Smooth muscle cell (in vitro differentiated cells): ENCODE results near the gene FXYD6. TPM values are rescaled to one million over a fixed set of nuclear protein-coding genes. Genes with fewer than 3 reads are reported as not detected.

ENCODE experiments used
- DNase-seq: peaks from one replicate; lab custom pipeline; 2025; ENCODE audit not compliant: unreplicated experiment; lab: John Stamatoyannopoulos, UW
- H2AFZ ChIP-seq: fragments of 200-600 bp; sonication (generic); 2 replicates; pipeline ENCODE4 v1.6.0; 2016; ENCODE audit warnings: antibody characterized with exemption, low read depth, mild to moderate bottlenecking
- H3F3A ChIP-seq: fragments of 200-600 bp; sonication (generic); 2 replicates; pipeline ENCODE4 v1.6.0; 2017; ENCODE audit warnings: antibody characterized with exemption, low read depth
- H3K27ac ChIP-seq: fragments of 200-600 bp; sonication (generic); 2 replicates; pipeline ENCODE4 v1.5.1; 2016; ENCODE audit warnings: low read depth, mild to moderate bottlenecking
- H3K27me3 ChIP-seq: fragments of 200-600 bp; sonication (generic); 2 replicates; pipeline ENCODE4 v1.6.1; 2016; ENCODE audit warnings: low read depth, mild to moderate bottlenecking
- H3K36me3 ChIP-seq: fragments of 200-600 bp; sonication (generic); 2 replicates; pipeline ENCODE4 v1.5.1; 2016; ENCODE audit warnings: low read depth
- H3K4me1 ChIP-seq: fragments of 200-600 bp; sonication (generic); 2 replicates; pipeline ENCODE4 v1.5.1; 2016; ENCODE audit warnings: low read depth
- H3K4me2 ChIP-seq: fragments of 200-600 bp; sonication (generic); 2 replicates; pipeline ENCODE4 v1.6.0; 2016; ENCODE audit warnings: mild to moderate bottlenecking
- H3K4me3 ChIP-seq: fragments of 200-600 bp; sonication (generic); 2 replicates; pipeline ENCODE4 v1.5.1; 2016; ENCODE audit warnings: mild to moderate bottlenecking
- H3K79me2 ChIP-seq: fragments of 200-600 bp; sonication (generic); 2 replicates; pipeline ENCODE4 v1.6.0; 2016; ENCODE audit warnings: low read depth, mild to moderate bottlenecking
- H3K9ac ChIP-seq: fragments of 200-600 bp; sonication (generic); 2 replicates; pipeline ENCODE4 v1.6.0; 2016; ENCODE audit warnings: low read depth
- H3K9me3 ChIP-seq: fragments of 200-600 bp; sonication (generic); replicated peaks from 2 replicates; pipeline ENCODE4 v1.5.1; 2016; ENCODE audit warnings: low read depth
- H4K20me1 ChIP-seq: fragments of 200-600 bp; sonication (generic); 2 replicates; pipeline ENCODE4 v1.6.0; 2016; ENCODE audit warnings: low read depth
- WGBS: methylation state at CpG from one replicate; pipeline ENCODE4 v1.1.7; 2016; ENCODE audit warnings: low lambda C conversion rate; 5-methylcytosine and 5-hydroxymethylcytosine counted together
- polyA plus RNA-seq: library from polyadenylated mRNA; unstranded; fragments of >200 nt; fragmentation: Nextera tagmentation; extraction: Ambion mirVana; gene quantifications from 2 replicates; pipeline ENCODE4 v1.2.1, GENCODE V29; 2016
- total RNA-seq: library from RNA; depleted of rRNA; stranded (reverse); fragments of >200 nt; gene quantifications from 2 replicates; pipeline ENCODE4 v1.2.3, GENCODE V29; 2014
- TF ChIP-seq, protein P1 (sequence below): fragments of 200-600 bp; sonication (generic); IDR thresholded peaks from 2 replicates; pipeline ENCODE4 v1.5.1; 2017; ENCODE audit warnings: borderline replicate concordance, mild to moderate bottlenecking, antibody characterized with exemption; ENCODE audit not compliant: insufficient read depth, poor library complexity, severe bottlenecking

Gene FXYD6
- total and polyA plus RNA-seq, 2 experiments from 2014 or later, result 27.7 to 84.5 TPM

DNA sequence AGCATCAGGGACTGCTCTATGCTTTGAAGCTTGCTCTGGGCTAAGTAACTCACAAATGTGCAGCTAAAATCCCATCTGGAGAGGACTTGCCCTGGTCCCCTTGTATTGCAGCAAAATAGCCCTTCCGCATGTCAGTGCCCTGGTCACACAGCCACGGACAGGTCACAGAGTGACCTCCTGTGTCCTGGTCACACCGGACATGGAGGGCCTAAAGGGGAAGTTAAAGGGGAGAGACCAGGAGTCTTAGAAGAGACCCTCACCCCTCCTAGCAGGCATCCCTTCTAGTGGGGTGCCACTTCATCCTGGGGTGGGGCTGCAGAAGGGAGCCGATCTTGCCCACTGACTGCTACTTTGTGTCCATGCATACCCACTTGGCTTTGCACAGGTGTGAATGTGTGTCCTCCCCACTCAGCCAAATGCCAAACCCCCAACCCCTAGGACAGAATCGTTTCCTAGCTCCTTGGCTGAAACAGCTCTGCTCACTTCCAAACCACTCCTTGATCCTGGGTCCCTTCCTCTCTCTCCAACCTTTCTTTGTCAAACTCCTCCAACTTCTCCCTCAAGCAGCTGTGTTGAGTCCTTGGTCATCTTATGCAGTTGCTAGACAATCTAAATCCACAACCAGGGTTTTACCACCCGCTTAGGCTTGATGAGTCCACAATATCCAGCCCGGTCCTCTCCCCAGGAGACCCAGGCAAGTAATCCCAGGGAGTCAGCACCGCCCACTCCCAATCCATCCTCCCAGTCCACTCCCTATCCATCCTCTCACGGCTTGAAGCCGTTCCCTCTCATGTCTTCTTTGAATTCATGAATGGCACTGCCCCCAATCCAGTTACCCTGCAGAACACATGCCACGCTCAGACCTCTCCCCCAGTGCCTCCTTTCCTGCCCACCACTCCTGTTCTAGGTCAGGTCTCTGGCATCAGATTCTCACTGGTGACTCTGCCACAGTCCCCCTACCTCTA lies 3.3 kb upstream of the FXYD6 start:
- DNase-seq, result no peak
- H3K4me2 ChIP-seq, result no peak overlapping the region
- no peak overlapping the region for H2AFZ ChIP-seq
- H3K9ac ChIP-seq, result no peak overlapping the region
- WGBS, result 83% methylated on average over 11 of the region's 11 CpGs
- no peaks in the 10 kb centered on the region for H3K9me3 ChIP-seq
- no peaks in the 10 kb centered on the region for H3K36me3 ChIP-seq
- H3K27me3 ChIP-seq, result no peaks in the 10 kb centered on the region
- no peaks in the 10 kb centered on the region for H3K79me2 ChIP-seq
- peaks cover 6% of the 10 kb centered on the region for H3F3A ChIP-seq
- H4K20me1 ChIP-seq, result no peaks in the 10 kb centered on the region
- peaks cover 6% of the 10 kb centered on the region for H3K4me1 ChIP-seq
- no peak overlapping the region for H3K4me3 ChIP-seq
- no peak overlapping the region for H3K27ac ChIP-seq
- TF ChIP-seq, protein P1, sequence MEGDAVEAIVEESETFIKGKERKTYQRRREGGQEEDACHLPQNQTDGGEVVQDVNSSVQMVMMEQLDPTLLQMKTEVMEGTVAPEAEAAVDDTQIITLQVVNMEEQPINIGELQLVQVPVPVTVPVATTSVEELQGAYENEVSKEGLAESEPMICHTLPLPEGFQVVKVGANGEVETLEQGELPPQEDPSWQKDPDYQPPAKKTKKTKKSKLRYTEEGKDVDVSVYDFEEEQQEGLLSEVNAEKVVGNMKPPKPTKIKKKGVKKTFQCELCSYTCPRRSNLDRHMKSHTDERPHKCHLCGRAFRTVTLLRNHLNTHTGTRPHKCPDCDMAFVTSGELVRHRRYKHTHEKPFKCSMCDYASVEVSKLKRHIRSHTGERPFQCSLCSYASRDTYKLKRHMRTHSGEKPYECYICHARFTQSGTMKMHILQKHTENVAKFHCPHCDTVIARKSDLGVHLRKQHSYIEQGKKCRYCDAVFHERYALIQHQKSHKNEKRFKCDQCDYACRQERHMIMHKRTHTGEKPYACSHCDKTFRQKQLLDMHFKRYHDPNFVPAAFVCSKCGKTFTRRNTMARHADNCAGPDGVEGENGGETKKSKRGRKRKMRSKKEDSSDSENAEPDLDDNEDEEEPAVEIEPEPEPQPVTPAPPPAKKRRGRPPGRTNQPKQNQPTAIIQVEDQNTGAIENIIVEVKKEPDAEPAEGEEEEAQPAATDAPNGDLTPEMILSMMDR, result no peak

DNA sequence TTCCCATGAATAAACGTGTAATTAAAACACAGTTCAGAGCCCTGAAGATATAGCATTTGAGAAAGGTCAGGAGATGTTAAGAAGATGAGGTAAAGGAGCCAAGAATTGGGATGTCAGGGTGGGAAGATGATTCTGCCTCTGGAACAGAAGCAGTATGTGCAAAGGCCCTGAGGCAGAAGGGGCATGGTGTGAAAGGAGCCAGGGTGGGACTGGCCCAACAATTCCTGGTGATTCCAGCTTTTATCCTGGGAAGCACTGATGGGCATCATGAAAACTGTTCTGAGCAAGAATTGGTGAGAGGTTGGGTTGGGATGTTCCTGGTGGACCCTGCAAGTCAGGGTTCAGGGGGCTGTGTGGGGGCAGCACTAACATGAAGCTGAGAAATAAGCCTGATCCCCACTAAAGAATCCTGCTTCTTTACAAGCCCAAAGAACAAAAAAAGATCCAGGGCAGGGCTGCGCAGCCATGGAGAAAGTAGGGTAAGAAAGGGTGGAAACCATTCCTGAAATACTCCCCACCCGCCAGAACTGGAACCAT lies 2.5 kb upstream of the FXYD6 start:
- peaks cover 3% of the 10 kb centered on the region for H3F3A ChIP-seq
- H3K27ac ChIP-seq, result no peak overlapping the region
- DNase-seq, result no peak
- no peaks in the 10 kb centered on the region for H3K36me3 ChIP-seq
- H2AFZ ChIP-seq, result no peak overlapping the region
- WGBS, result 97% methylated on average over 3 of the region's 3 CpGs
- no peak overlapping the region for H3K4me3 ChIP-seq
- H3K4me1 ChIP-seq, result peaks cover 10% of the 10 kb centered on the region
- H3K79me2 ChIP-seq, result no peaks in the 10 kb centered on the region
- TF ChIP-seq, protein P1, result no peak
- H3K27me3 ChIP-seq, result no peaks in the 10 kb centered on the region
- H3K4me2 ChIP-seq, result no peak overlapping the region
- no peaks in the 10 kb centered on the region for H4K20me1 ChIP-seq
- no peak overlapping the region for H3K9ac ChIP-seq
- H3K9me3 ChIP-seq, result no peaks in the 10 kb centered on the region

DNA sequence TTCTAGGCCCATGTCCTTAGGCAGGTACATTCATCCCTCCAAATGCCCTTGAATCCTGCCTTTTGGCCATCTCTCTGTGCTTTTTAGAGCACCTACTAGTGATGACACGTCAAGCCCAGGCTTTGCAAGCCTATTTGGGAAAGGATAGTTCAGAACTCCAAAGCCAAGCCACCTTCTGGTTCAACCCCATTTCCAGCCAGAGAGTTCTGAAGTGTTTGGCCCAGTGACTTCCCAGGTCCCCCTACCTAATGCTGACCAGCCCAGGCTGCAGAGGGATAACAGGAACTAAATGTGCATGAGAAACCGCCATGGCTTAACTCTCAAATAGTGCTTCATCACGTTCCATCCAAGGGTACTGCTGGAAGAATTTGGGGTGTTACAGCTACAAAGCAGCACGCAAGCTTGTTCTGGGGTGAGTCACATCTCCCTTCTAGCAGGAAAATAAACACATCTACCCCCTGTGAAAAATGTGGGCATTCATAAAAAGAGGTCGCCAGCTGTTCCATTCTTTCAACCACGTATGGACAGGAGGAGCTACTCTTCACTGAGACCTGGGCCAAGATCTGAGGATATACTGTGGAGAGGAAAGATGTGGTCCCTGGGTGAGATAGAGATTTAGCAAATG lies 2.0 kb upstream of the FXYD6 start:
- H3K9me3 ChIP-seq, result no peaks in the 10 kb centered on the region
- H3K36me3 ChIP-seq, result no peaks in the 10 kb centered on the region
- no peak overlapping the region for H2AFZ ChIP-seq
- no peak for DNase-seq
- no peaks in the 10 kb centered on the region for H3F3A ChIP-seq
- H3K79me2 ChIP-seq, result no peaks in the 10 kb centered on the region
- no peaks in the 10 kb centered on the region for H4K20me1 ChIP-seq
- no peak overlapping the region for H3K27ac ChIP-seq
- no peak overlapping the region for H3K4me3 ChIP-seq
- TF ChIP-seq, protein P1, result no peak
- no peak overlapping the region for H3K4me2 ChIP-seq
- no peak overlapping the region for H3K9ac ChIP-seq
- H3K27me3 ChIP-seq, result no peaks in the 10 kb centered on the region
- WGBS, result 87% methylated on average over 6 of the region's 6 CpGs
- H3K4me1 ChIP-seq, result peaks cover 10% of the 10 kb centered on the region
